Gastrocnemius medialis (tissue), 4 donors: ENCODE results near the gene NFIC.

Experiments used
- POLR2A ChIP-seq, 2 donors: fragments of 450-650 bp; IDR thresholded peaks; one replicate each; pipeline ENCODE4 v1.6.1; 2017; ENCODE audit warnings: antibody characterized with exemption in 2 of 2, mild to moderate bottlenecking in 2 of 2, moderate library complexity in 2 of 2
- TF ChIP-seq, protein P1 (sequence below), 5 experiments: fragments of 450-650 bp in 3 of 5; fragments of 200-600 bp in 2 of 5; sonication (generic) in 2 of 5; IDR thresholded peaks in 4 of 5; conservative IDR thresholded peaks in 1 of 5; 1 replicate in 4 of 5; 2 replicates in 1 of 5; pipeline ENCODE4 v1.5.1; 2016 to 2019; ENCODE audit warnings: antibody characterized with exemption in 5 of 5, mild to moderate bottlenecking in 3 of 5, moderate library complexity in 3 of 5

- TF ChIP-seq, protein P1, sequence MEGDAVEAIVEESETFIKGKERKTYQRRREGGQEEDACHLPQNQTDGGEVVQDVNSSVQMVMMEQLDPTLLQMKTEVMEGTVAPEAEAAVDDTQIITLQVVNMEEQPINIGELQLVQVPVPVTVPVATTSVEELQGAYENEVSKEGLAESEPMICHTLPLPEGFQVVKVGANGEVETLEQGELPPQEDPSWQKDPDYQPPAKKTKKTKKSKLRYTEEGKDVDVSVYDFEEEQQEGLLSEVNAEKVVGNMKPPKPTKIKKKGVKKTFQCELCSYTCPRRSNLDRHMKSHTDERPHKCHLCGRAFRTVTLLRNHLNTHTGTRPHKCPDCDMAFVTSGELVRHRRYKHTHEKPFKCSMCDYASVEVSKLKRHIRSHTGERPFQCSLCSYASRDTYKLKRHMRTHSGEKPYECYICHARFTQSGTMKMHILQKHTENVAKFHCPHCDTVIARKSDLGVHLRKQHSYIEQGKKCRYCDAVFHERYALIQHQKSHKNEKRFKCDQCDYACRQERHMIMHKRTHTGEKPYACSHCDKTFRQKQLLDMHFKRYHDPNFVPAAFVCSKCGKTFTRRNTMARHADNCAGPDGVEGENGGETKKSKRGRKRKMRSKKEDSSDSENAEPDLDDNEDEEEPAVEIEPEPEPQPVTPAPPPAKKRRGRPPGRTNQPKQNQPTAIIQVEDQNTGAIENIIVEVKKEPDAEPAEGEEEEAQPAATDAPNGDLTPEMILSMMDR (IDR thresholded peaks at IDR 0.05 in 4 of 5, conservative IDR thresholded peaks at IDR 0.05 in 1 of 5): no peak
- TF ChIP-seq POLR2A (IDR thresholded peaks at IDR 0.05): no peak
Measured at GRCh38 chr19:3511506-3512251, 145.3 kb downstream of the NFIC start.
